HEK293 (cell line): ENCODE measurements around the gene RNPEP.

Experiments
- TRIM28 ChIP-seq: IDR thresholded peaks from 2 replicates; pipeline ENCODE4 v1.6.1; 2011; ENCODE audit warnings: low read length, control low read depth, borderline replicate concordance
- WT1 ChIP-seq: fragments of 450-650 bp; formaldehyde crosslinking; IDR thresholded peaks from 2 replicates; pipeline ENCODE4 v1.5.1; 2016; ENCODE audit warnings: missing biosample characterization, missing genetic modification characterization
- ZFP37 ChIP-seq: fragments of 450-650 bp; formaldehyde crosslinking; IDR thresholded peaks from 2 replicates; pipeline ENCODE4 v1.5.1; 2016; ENCODE audit warnings: missing biosample characterization, missing genetic modification characterization
- ZNF112 ChIP-seq: fragments of 450-650 bp; formaldehyde crosslinking; IDR thresholded peaks from 2 replicates; pipeline ENCODE4 v1.5.0; 2017; ENCODE audit warnings: missing biosample characterization, missing genetic modification characterization
- ZNF133 ChIP-seq: fragments of 450-650 bp; formaldehyde crosslinking; IDR thresholded peaks from 2 replicates; pipeline ENCODE4 v1.5.1; 2016; ENCODE audit warnings: missing biosample characterization, missing genetic modification characterization
- ZNF157 ChIP-seq: fragments of 450-650 bp; formaldehyde crosslinking; IDR thresholded peaks from 2 replicates; pipeline ENCODE4 v1.5.1; 2016; ENCODE audit warnings: missing biosample characterization, missing genetic modification characterization
- ZNF175 ChIP-seq: fragments of 450-650 bp; formaldehyde crosslinking; IDR thresholded peaks from 2 replicates; pipeline ENCODE4 v1.5.1; 2016; ENCODE audit warnings: missing biosample characterization, missing genetic modification characterization
- ZNF391 ChIP-seq: fragments of 450-650 bp; formaldehyde crosslinking; IDR thresholded peaks from 2 replicates; pipeline ENCODE4 v1.5.1; 2016; ENCODE audit warnings: low read depth, missing biosample characterization, missing genetic modification characterization, borderline replicate concordance
- ZNF416 ChIP-seq: fragments of 450-650 bp; formaldehyde crosslinking; IDR thresholded peaks from 2 replicates; pipeline ENCODE4 v1.5.1; 2016; ENCODE audit warnings: missing biosample characterization, missing genetic modification characterization
- ZNF48 ChIP-seq: fragments of 450-650 bp; formaldehyde crosslinking; IDR thresholded peaks from 2 replicates; pipeline ENCODE4 v1.5.1; 2016; ENCODE audit warnings: missing biosample characterization, missing genetic modification characterization
- ZNF510 ChIP-seq: fragments of 450-650 bp; formaldehyde crosslinking; IDR thresholded peaks from 2 replicates; pipeline ENCODE4 v1.5.1; 2018; ENCODE audit warnings: mild to moderate bottlenecking, missing genetic modification characterization, missing biosample characterization; ENCODE audit not compliant: insufficient replicate concordance
- ZNF521 ChIP-seq: fragments of 450-650 bp; formaldehyde crosslinking; IDR thresholded peaks from 2 replicates; pipeline ENCODE4 v1.5.1; 2017; ENCODE audit warnings: missing biosample characterization, mild to moderate bottlenecking, missing genetic modification characterization
- ZNF558 ChIP-seq: fragments of 450-650 bp; formaldehyde crosslinking; IDR thresholded peaks from 2 replicates; pipeline ENCODE4 v1.5.1; 2016; ENCODE audit warnings: missing biosample characterization, missing genetic modification characterization
- ZNF626 ChIP-seq: fragments of 450-650 bp; sonication (Bioruptor Pico); formaldehyde crosslinking; IDR thresholded peaks from 2 replicates; pipeline ENCODE4 v1.5.1; 2018; ENCODE audit warnings: missing biosample characterization, missing genetic modification characterization, inconsistent platforms
- ZNF654 ChIP-seq: fragments of 450-650 bp; formaldehyde crosslinking; IDR thresholded peaks from 2 replicates; pipeline ENCODE4 v1.5.1; 2016; ENCODE audit warnings: low read depth, missing biosample characterization, missing genetic modification characterization
- ZNF658 ChIP-seq: fragments of 450-650 bp; formaldehyde crosslinking; IDR thresholded peaks from 2 replicates; pipeline ENCODE4; 2016; ENCODE audit warnings: missing biosample characterization, missing genetic modification characterization
- ZNF677 ChIP-seq: fragments of 450-650 bp; IDR thresholded peaks from 2 replicates; pipeline ENCODE4 v1.5.0; 2018; ENCODE audit warnings: missing biosample characterization, mild to moderate bottlenecking, missing genetic modification characterization, moderate library complexity
- TF ChIP-seq, protein P1 (sequence below): fragments of 450-650 bp; formaldehyde crosslinking; IDR thresholded peaks from 2 replicates; pipeline ENCODE4; 2016; ENCODE audit warnings: missing biosample characterization, missing genetic modification characterization
- TF ChIP-seq, protein P2 (sequence below): fragments of 450-650 bp; formaldehyde crosslinking; IDR thresholded peaks from 2 replicates; pipeline ENCODE4 v1.5.1; 2016; ENCODE audit warnings: missing biosample characterization, missing genetic modification characterization
- TF ChIP-seq, protein P3 (sequence below): fragments of 450-650 bp; formaldehyde crosslinking; IDR thresholded peaks from 2 replicates; pipeline ENCODE4 v1.5.1; 2016; ENCODE audit warnings: missing biosample characterization, missing genetic modification characterization
- TF ChIP-seq, protein P4 (sequence below): fragments of 450-650 bp; IDR thresholded peaks from 2 replicates; pipeline ENCODE4 v1.5.1; 2018; ENCODE audit warnings: missing biosample characterization, mild to moderate bottlenecking, missing genetic modification characterization
- TF ChIP-seq, protein P5 (sequence below): fragments of 450-650 bp; formaldehyde crosslinking; IDR thresholded peaks from 2 replicates; pipeline ENCODE4 v1.5.1; 2016; ENCODE audit warnings: missing biosample characterization, missing genetic modification characterization
- TF ChIP-seq, protein P6 (sequence below): fragments of 450-650 bp; formaldehyde crosslinking; IDR thresholded peaks from 2 replicates; pipeline ENCODE4 v1.5.1; 2016; ENCODE audit warnings: missing biosample characterization, missing genetic modification characterization, borderline replicate concordance
- TF ChIP-seq, protein P7 (sequence below): fragments of 450-650 bp; formaldehyde crosslinking; IDR thresholded peaks from 2 replicates; pipeline ENCODE4 v1.5.1; 2016; ENCODE audit warnings: missing biosample characterization, missing genetic modification characterization
- TF ChIP-seq, protein P8 (sequence below): fragments of 450-650 bp; formaldehyde crosslinking; IDR thresholded peaks from 2 replicates; pipeline ENCODE4 v1.5.1; 2016; ENCODE audit warnings: missing biosample characterization, missing genetic modification characterization, low read depth

Gene RNPEP

DNA sequence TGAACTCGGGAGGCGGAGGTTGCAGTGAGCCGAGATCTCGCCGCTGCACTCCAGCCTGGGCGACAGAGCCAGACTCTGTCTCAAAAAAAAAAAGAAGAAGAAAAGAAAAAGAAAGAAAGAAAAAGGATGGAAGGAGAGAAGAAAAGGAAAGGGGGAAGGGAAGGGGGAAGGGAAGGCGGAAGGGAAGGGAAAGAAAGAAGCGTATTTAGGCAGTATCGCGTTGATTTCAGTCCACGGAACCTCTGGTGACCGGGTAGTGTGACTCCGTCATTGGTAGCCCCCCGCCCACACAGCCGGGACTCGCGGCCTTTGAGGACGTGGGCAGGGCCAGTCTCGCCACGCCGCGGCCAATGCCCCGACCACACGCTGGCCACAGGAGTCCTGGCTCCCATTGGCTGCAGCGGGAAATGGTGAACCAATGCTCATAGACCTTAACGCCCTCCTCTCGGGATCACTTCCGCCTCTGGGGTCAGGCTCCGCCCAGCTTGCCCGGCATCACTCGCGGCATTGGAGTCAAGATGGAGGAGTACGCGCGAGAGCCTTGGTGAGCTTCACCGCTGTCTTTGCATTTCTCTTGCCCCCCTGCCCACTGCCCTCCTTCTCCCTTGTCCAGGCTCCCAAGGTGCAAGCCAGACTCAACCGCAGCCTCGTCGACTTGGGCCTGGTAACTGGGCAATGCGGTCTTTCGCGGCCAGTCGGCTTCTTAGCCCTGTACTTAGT lies 27.3 kb upstream of the RNPEP start, which contains the start of gene TIMM17A (continued):
- TF ChIP-seq, protein P1, sequence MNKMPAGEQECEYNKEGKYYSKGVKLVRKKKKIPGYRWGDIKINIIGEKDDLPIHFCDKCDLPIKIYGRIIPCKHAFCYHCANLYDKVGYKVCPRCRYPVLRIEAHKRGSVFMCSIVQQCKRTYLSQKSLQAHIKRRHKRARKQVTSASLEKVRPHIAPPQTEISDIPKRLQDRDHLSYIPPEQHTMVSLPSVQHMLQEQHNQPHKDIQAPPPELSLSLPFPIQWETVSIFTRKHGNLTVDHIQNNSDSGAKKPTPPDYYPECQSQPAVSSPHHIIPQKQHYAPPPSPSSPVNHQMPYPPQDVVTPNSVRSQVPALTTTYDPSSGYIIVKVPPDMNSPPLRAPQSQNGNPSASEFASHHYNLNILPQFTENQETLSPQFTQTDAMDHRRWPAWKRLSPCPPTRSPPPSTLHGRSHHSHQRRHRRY, result no peak
- TF ChIP-seq, protein P2, sequence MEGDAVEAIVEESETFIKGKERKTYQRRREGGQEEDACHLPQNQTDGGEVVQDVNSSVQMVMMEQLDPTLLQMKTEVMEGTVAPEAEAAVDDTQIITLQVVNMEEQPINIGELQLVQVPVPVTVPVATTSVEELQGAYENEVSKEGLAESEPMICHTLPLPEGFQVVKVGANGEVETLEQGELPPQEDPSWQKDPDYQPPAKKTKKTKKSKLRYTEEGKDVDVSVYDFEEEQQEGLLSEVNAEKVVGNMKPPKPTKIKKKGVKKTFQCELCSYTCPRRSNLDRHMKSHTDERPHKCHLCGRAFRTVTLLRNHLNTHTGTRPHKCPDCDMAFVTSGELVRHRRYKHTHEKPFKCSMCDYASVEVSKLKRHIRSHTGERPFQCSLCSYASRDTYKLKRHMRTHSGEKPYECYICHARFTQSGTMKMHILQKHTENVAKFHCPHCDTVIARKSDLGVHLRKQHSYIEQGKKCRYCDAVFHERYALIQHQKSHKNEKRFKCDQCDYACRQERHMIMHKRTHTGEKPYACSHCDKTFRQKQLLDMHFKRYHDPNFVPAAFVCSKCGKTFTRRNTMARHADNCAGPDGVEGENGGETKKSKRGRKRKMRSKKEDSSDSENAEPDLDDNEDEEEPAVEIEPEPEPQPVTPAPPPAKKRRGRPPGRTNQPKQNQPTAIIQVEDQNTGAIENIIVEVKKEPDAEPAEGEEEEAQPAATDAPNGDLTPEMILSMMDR (tag by site-specific recombination), result no peak
- TF ChIP-seq ZNF626 (tag by site-specific recombination) (no peak), ZNF48 (no peak), ZNF175 (tag by site-specific recombination) (no peak), ZFP37 (tag by site-specific recombination) (no peak), WT1 (tag by site-specific recombination) (no peak; the same call in none of the 2 replicates), TRIM28 (peak; percentile 71; the same call in 1 of the 2 replicates), ZNF521 (tag by site-specific recombination) (no peak), ZNF510 (no peak), ZNF157 (tag by site-specific recombination) (no peak), ZNF391 (tag by site-specific recombination) (peak; percentile 79), ZNF112 (no peak), ZNF677 (tag by site-specific recombination) (no peak), ZNF558 (tag by site-specific recombination) (peak; percentile 66; the same call in 1 of the 2 replicates), ZNF416 (no peak), ZNF658 (tag by site-specific recombination) (no peak), ZNF133 (no peak), ZNF654 (tag by site-specific recombination) (no peak)
- TF ChIP-seq, protein P3, sequence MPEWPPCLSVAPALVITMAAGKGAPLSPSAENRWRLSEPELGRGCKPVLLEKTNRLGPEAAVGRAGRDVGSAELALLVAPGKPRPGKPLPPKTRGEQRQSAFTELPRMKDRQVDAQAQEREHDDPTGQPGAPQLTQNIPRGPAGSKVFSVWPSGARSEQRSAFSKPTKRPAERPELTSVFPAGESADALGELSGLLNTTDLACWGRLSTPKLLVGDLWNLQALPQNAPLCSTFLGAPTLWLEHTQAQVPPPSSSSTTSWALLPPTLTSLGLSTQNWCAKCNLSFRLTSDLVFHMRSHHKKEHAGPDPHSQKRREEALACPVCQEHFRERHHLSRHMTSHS, result 0 out of 2 replicates have a peak, but pooled peaks have one; percentile 23
- TF ChIP-seq, protein P4, sequence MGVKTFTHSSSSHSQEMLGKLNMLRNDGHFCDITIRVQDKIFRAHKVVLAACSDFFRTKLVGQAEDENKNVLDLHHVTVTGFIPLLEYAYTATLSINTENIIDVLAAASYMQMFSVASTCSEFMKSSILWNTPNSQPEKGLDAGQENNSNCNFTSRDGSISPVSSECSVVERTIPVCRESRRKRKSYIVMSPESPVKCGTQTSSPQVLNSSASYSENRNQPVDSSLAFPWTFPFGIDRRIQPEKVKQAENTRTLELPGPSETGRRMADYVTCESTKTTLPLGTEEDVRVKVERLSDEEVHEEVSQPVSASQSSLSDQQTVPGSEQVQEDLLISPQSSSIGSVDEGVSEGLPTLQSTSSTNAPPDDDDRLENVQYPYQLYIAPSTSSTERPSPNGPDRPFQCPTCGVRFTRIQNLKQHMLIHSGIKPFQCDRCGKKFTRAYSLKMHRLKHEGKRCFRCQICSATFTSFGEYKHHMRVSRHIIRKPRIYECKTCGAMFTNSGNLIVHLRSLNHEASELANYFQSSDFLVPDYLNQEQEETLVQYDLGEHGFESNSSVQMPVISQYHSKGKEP (tag by site-specific recombination), result no peak
- TF ChIP-seq, protein P5, sequence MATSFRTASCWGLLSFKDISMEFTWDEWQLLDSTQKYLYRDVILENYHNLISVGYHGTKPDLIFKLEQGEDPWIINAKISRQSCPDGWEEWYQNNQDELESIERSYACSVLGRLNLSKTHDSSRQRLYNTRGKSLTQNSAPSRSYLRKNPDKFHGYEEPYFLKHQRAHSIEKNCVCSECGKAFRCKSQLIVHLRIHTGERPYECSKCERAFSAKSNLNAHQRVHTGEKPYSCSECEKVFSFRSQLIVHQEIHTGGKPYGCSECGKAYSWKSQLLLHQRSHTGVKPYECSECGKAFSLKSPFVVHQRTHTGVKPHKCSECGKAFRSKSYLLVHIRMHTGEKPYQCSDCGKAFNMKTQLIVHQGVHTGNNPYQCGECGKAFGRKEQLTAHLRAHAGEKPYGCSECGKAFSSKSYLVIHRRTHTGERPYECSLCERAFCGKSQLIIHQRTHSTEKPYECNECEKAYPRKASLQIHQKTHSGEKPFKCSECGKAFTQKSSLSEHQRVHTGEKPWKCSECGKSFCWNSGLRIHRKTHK (tag by site-specific recombination), result no peak
- TF ChIP-seq, protein P6, sequence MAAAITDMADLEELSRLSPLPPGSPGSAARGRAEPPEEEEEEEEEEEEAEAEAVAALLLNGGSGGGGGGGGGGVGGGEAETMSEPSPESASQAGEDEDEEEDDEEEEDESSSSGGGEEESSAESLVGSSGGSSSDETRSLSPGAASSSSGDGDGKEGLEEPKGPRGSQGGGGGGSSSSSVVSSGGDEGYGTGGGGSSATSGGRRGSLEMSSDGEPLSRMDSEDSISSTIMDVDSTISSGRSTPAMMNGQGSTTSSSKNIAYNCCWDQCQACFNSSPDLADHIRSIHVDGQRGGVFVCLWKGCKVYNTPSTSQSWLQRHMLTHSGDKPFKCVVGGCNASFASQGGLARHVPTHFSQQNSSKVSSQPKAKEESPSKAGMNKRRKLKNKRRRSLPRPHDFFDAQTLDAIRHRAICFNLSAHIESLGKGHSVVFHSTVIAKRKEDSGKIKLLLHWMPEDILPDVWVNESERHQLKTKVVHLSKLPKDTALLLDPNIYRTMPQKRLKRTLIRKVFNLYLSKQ (tag by site-specific recombination), result no peak
- TF ChIP-seq, protein P7, sequence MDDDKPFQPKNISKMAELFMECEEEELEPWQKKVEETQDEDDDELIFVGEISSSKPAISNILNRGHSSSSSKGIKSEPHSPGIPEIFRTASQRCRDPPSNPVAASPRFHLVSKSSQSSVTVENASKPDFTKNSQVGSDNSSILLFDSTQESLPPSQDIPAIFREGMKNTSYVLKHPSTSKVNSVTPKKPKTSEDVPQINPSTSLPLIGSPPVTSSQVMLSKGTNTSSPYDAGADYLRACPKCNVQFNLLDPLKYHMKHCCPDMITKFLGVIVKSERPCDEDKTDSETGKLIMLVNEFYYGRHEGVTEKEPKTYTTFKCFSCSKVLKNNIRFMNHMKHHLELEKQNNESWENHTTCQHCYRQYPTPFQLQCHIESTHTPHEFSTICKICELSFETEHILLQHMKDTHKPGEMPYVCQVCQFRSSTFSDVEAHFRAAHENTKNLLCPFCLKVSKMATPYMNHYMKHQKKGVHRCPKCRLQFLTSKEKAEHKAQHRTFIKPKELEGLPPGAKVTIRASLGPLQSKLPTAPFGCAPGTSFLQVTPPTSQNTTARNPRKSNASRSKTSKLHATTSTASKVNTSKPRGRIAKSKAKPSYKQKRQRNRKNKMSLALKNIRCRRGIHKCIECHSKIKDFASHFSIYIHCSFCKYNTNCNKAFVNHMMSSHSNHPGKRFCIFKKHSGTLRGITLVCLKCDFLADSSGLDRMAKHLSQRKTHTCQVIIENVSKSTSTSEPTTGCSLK, result no peak
- TF ChIP-seq, protein P8, sequence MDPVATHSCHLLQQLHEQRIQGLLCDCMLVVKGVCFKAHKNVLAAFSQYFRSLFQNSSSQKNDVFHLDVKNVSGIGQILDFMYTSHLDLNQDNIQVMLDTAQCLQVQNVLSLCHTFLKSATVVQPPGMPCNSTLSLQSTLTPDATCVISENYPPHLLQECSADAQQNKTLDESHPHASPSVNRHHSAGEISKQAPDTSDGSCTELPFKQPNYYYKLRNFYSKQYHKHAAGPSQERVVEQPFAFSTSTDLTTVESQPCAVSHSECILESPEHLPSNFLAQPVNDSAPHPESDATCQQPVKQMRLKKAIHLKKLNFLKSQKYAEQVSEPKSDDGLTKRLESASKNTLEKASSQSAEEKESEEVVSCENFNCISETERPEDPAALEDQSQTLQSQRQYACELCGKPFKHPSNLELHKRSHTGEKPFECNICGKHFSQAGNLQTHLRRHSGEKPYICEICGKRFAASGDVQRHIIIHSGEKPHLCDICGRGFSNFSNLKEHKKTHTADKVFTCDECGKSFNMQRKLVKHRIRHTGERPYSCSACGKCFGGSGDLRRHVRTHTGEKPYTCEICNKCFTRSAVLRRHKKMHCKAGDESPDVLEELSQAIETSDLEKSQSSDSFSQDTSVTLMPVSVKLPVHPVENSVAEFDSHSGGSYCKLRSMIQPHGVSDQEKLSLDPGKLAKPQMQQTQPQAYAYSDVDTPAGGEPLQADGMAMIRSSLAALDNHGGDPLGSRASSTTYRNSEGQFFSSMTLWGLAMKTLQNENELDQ (tag by site-specific recombination), result no peak
